Neural progenitor cell (in vitro differentiated cells): ENCODE results near the gene ZNF860. TPM values are rescaled to one million over a fixed set of nuclear protein-coding genes. Genes with fewer than 3 reads are reported as not detected.
A peak's percentile ranks its signal among the peaks of the same experiment; 100 is the strongest.

ENCODE experiments used
- DNase-seq: peaks from one replicate; pipeline ENCODE4 v3.0.0-alpha.2; 2016; ENCODE audit warnings: low spot score
- H2AFZ ChIP-seq: fragments of 200-600 bp; sonication (generic); replicated peaks from 2 replicates; pipeline ENCODE4 v1.6.1; 2016; ENCODE audit warnings: antibody characterized with exemption
- H3F3A ChIP-seq: fragments of 200-600 bp; sonication (generic); 2 replicates; pipeline ENCODE4 v1.6.1; 2016; ENCODE audit warnings: antibody characterized with exemption, low read depth
- H3K27ac ChIP-seq: fragments of 200-600 bp; sonication (generic); 2 replicates; pipeline ENCODE4 v1.5.1; 2016; ENCODE audit warnings: mild to moderate bottlenecking
- H3K27me3 ChIP-seq: fragments of 200-600 bp; sonication (generic); 2 replicates; pipeline ENCODE4 v1.6.1; 2016; ENCODE audit warnings: mild to moderate bottlenecking, moderate library complexity
- H3K36me3 ChIP-seq: fragments of 200-600 bp; sonication (generic); 2 replicates; pipeline ENCODE4 v1.5.1; 2016
- H3K4me1 ChIP-seq: fragments of 200-600 bp; sonication (generic); 2 replicates; pipeline ENCODE4 v1.6.1; 2016; ENCODE audit warnings: mixed run types
- H3K4me2 ChIP-seq: fragments of 200-600 bp; sonication (generic); 2 replicates; pipeline ENCODE4 v1.6.1; 2016
- H3K4me3 ChIP-seq: fragments of 200-600 bp; sonication (generic); 2 replicates; pipeline ENCODE4 v1.5.1; 2016
- H3K79me2 ChIP-seq: fragments of 200-600 bp; sonication (generic); 2 replicates; pipeline ENCODE4 v1.6.1; 2016; ENCODE audit warnings: low read depth
- H3K9ac ChIP-seq: fragments of 200-600 bp; sonication (generic); 2 replicates; pipeline ENCODE4 v1.6.1; 2016
- H3K9me3 ChIP-seq: fragments of 200-600 bp; sonication (generic); 2 replicates; pipeline ENCODE4 v1.5.1; 2016; ENCODE audit warnings: low read depth
- H4K20me1 ChIP-seq: fragments of 200-600 bp; sonication (generic); 2 replicates; pipeline ENCODE4 v1.6.1; 2016; ENCODE audit warnings: low read depth
- H3K27ac Mint-ChIP-seq: 3 replicates; pipeline ENCODE4 v1.8.0; 2021; ENCODE audit warnings: mixed read lengths
- H3K27me3 Mint-ChIP-seq: 2 replicates; pipeline ENCODE4 v1.8.0; 2022; ENCODE audit warnings: low read depth, mild to moderate bottlenecking, inconsistent platforms, moderate library complexity, mixed read lengths; ENCODE audit not compliant: insufficient read depth
- H3K36me3 Mint-ChIP-seq: 3 replicates; pipeline ENCODE4 v1.8.0; 2021; ENCODE audit warnings: mixed read lengths
- H3K4me1 Mint-ChIP-seq: 3 replicates; pipeline ENCODE4 v1.8.0; 2021; ENCODE audit warnings: mixed read lengths
- H3K4me3 Mint-ChIP-seq: 3 replicates; pipeline ENCODE4 v1.8.0; 2021; ENCODE audit warnings: mild to moderate bottlenecking, moderate library complexity, mixed read lengths
- H3K9me3 Mint-ChIP-seq: 3 replicates; pipeline ENCODE4 v1.8.0; 2020; ENCODE audit warnings: mixed read lengths
- EZH2 ChIP-seq: fragments of 200-600 bp; sonication (generic); IDR thresholded peaks from 2 replicates; pipeline ENCODE4 v1.6.1; 2017; ENCODE audit warnings: antibody characterized with exemption, mild to moderate bottlenecking, moderate library complexity
- EZH2phosphoT487 ChIP-seq: fragments of 200-600 bp; sonication (generic); IDR thresholded peaks from 2 replicates; pipeline ENCODE4 v1.6.1; 2017; ENCODE audit warnings: antibody characterized with exemption
- total RNA-seq: library from RNA; depleted of rRNA; stranded (reverse); fragments of >200 nt; gene quantifications from 2 replicates; pipeline ENCODE4 v1.2.3, GENCODE V29; 2015; ENCODE audit warnings: low replicate concordance
- TF ChIP-seq, protein P1 (sequence below): fragments of 200-600 bp; sonication (generic); IDR thresholded peaks from 2 replicates; pipeline ENCODE4 v1.5.1; 2017; ENCODE audit warnings: antibody characterized with exemption, mild to moderate bottlenecking

Gene ZNF860
- total RNA-seq, 1 donor from 2014 or later = 0.43 TPM

DNA sequence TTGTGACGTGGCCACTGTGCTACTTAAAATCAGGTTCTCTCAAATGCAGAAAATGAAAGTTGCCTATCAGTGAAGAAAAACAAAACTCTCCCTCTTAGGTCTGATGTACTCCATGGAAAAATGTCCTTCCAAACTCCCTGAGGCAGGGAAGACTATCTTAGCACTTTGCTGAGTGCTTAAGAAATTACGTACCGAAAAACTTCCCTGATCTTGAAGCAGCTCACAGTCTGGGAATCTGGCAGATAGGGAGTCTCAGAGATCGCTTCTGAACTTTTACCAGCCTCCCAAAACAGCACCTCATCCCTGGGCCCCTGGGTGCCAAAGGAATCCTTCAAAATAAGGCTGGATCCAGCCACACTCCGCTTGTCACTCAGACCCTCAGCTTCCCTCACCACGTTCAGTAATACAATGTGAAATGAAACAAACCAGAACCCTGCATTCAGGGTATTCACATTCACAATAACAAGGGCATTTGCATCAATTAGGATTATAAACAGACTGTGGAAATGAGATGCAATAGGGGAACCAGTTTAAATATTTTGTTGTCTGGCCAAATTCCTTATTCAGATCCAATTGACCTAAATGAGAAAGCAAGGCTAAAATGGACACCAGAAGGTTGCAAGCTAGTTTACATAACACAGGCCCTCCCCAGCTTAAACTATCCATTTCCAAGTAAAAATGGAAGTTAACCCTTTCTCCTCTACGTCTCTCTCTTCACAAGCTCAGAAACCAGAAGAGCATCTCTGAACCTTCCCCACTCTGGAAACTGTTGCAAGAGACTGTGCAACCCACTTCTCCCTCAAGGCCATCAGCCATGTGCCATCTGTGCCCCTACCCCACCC, 21.4 kb upstream of the ZNF860 start:
- Histone ChIP-seq H2AFZ (peak overlapping the region; percentile 53), H3K36me3 (no peaks in the 10 kb centered on the region), H3K9ac (no peak overlapping the region), H3K27ac (peak overlapping the region; percentile 24), H3K79me2 (peaks cover 10% of the 10 kb centered on the region), H3K9me3 (peaks cover 6% of the 10 kb centered on the region), H3K27me3 (no peaks in the 10 kb centered on the region), H3F3A (peaks cover 3% of the 10 kb centered on the region), H3K4me1 (peaks cover 30% of the 10 kb centered on the region), H4K20me1 (no peaks in the 10 kb centered on the region), H3K4me2 (peak overlapping the region; percentile 42), H3K4me3 (no peak overlapping the region)
- Mint-ChIP-seq H3K4me1 (peaks cover 28% of the 10 kb centered on the region), H3K27me3 (no peaks in the 10 kb centered on the region), H3K9me3 (peaks cover 8% of the 10 kb centered on the region), H3K4me3 (peak overlapping the region; percentile 37), H3K36me3 (no peaks in the 10 kb centered on the region), H3K27ac (peak overlapping the region; percentile 43)
- TF ChIP-seq, protein P1, sequence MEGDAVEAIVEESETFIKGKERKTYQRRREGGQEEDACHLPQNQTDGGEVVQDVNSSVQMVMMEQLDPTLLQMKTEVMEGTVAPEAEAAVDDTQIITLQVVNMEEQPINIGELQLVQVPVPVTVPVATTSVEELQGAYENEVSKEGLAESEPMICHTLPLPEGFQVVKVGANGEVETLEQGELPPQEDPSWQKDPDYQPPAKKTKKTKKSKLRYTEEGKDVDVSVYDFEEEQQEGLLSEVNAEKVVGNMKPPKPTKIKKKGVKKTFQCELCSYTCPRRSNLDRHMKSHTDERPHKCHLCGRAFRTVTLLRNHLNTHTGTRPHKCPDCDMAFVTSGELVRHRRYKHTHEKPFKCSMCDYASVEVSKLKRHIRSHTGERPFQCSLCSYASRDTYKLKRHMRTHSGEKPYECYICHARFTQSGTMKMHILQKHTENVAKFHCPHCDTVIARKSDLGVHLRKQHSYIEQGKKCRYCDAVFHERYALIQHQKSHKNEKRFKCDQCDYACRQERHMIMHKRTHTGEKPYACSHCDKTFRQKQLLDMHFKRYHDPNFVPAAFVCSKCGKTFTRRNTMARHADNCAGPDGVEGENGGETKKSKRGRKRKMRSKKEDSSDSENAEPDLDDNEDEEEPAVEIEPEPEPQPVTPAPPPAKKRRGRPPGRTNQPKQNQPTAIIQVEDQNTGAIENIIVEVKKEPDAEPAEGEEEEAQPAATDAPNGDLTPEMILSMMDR = no peak
- TF ChIP-seq EZH2phosphoT487 = no peak
- TF ChIP-seq EZH2 = no peak
- peak; percentile 34 for DNase-seq

DNA sequence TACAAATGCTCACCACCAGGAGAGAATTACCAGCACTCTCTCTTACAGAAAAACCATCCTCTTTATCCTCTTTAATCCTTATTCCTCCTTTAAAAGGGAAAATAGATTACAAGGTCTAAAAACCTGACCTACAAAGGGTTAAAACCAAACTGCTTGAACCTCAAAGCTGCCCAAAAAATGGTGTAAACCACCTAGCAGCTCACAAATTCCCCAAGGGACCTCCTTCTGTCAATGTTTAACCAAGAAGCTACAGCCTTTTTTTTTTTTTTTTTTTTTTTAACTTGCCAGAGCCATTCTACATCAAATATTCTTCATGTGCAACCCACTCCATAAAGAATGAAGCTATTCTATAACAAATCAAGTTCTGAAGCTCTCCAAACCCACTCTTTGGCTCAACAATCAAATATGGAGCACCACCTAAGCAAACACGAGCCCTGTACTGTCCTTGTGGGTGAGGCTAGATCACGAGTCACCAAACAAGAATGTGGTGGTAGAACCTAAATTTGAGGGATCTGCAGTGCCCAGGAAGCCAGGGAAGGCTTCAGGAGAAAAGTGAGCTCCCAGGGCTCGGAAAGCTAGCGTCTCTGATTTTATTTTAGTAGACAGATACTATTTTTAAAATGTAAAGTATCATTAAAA, 20.6 kb upstream of the ZNF860 start:
- Histone ChIP-seq H3K27me3 (no peaks in the 10 kb centered on the region), H3K9me3 (no peaks in the 10 kb centered on the region), H3K27ac (no peak overlapping the region), H3F3A (peaks cover 3% of the 10 kb centered on the region), H3K36me3 (no peaks in the 10 kb centered on the region), H3K79me2 (peaks cover 10% of the 10 kb centered on the region), H3K4me2 (peak overlapping the region; percentile 42), H4K20me1 (no peaks in the 10 kb centered on the region), H3K4me1 (peaks cover 30% of the 10 kb centered on the region), H3K4me3 (no peak overlapping the region), H3K9ac (no peak overlapping the region), H2AFZ (no peak overlapping the region)
- H3K27me3 Mint-ChIP-seq = no peaks in the 10 kb centered on the region
- H3K4me1 Mint-ChIP-seq = peaks cover 28% of the 10 kb centered on the region
- H3K4me3 Mint-ChIP-seq = peak overlapping the region; percentile 37
- peaks cover 2% of the 10 kb centered on the region for H3K9me3 Mint-ChIP-seq
- no peaks in the 10 kb centered on the region for H3K36me3 Mint-ChIP-seq
- H3K27ac Mint-ChIP-seq = peak overlapping the region; percentile 28
- DNase-seq = no peak
- TF ChIP-seq EZH2 (no peak), EZH2phosphoT487 (no peak)
- TF ChIP-seq, protein P1 = no peak

DNA sequence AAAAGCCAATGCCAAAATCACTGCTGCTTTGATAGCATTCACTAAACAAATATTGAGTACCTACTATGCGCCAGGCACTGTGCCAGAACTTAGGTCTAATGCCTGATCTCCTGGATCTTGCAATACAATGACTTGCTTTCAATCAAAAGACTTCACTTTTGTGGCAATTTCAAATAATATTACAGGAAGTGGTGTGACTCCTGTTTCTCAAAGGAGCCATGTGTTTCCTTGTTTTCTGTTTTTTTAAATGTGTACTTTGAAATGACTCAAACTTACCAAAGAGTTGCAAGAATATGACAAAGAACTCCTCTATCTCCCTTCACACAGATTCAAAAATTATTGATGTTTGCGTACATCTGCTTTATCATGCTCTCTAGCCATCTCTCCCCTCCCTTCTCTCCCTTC, 18.7 kb upstream of the ZNF860 start:
- H3K9me3 Mint-ChIP-seq = no peaks in the 10 kb centered on the region
- Histone ChIP-seq H3K27ac (no peak overlapping the region), H3K9me3 (no peaks in the 10 kb centered on the region), H3K4me3 (no peak overlapping the region), H3K27me3 (no peaks in the 10 kb centered on the region), H3K9ac (no peak overlapping the region), H3F3A (peaks cover 3% of the 10 kb centered on the region), H3K4me2 (no peak overlapping the region), H3K36me3 (no peaks in the 10 kb centered on the region), H3K4me1 (peaks cover 32% of the 10 kb centered on the region), H4K20me1 (no peaks in the 10 kb centered on the region), H2AFZ (no peak overlapping the region), H3K79me2 (peaks cover 5% of the 10 kb centered on the region)
- no peaks in the 10 kb centered on the region for H3K36me3 Mint-ChIP-seq
- no peak overlapping the region for H3K27ac Mint-ChIP-seq
- peaks cover 28% of the 10 kb centered on the region for H3K4me1 Mint-ChIP-seq
- H3K4me3 Mint-ChIP-seq = no peak overlapping the region
- H3K27me3 Mint-ChIP-seq = no peaks in the 10 kb centered on the region
- TF ChIP-seq EZH2phosphoT487 (no peak), EZH2 (no peak)
- TF ChIP-seq, protein P1 = no peak
- DNase-seq = no peak
